ENCODE data around the gene TRIOBP. TPM values are rescaled to one million over a fixed set of nuclear protein-coding genes. Genes with fewer than 3 reads are reported as not detected.

Gene TRIOBP
- total RNA-seq, 1 experiment from 2014 or later: 38.4 TPM

DNA sequence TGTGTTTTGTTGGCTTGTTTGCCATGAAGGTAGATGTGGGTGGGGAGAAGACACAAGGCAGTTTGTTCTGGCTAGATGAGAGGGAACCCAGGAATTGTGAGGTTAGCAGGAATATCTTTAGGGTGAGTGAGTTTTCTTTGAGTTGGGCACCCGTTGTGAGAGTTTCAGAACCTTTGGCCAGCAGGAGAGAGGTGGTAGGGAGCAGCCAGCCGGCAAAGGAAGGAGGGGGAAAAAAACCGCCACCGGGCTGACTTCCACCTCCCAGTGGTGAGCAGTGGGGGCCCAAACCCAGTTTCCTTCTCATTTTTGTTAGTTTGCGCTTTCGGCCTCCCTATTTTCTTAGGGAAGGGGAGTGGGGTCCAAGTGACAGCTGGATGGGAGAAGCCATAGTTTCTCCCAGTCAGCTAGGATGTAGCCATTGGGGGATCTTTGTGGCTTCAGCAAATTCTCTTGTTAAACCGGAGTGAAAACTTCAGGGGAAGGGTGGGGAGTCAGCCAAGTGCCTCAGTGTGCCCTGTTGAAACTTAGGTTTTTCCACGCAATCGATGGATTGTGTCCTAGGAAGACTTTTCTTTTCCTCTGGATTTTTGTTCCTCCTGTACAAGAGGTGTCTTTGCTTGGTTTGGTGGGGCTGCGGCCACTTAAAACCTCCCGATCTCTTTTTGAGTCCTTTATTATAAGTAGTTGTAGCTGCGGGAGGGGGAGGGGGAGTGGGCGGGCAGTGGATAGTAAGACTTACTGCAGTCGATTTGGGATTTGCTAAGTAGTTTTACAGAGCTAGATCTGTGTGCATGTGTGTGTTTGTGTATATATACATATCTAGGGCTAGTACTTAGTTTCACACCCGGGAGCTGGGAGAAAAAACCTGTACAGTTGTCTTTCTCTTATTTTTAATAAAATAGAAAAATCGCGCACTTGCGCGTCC, 109.8 kb downstream of the TRIOBP start:
- Histone ChIP-seq H3K9me3 (no peaks in the 10 kb centered on the region), H3K4me3 (ENCODE audit: low read depth, low read length) (peak overlapping the region; percentile 46), H3K36me3 (ENCODE audit: control insufficient read depth, insufficient read depth, low read length) (no peaks in the 10 kb centered on the region; the same call in 1 of the 2 replicates), H3K27me3 (replicated peaks; ENCODE audit: control insufficient read depth, insufficient read depth, low read length) (no peaks in the 10 kb centered on the region), H3K4me1 (peaks cover 13% of the 10 kb centered on the region)
- Mint-ChIP-seq H3K4me1 (ENCODE audit: low read depth, unreplicated experiment) (peaks cover 25% of the 10 kb centered on the region), H3K9me3 (ENCODE audit: unreplicated experiment) (no peaks in the 10 kb centered on the region), H3K4me3 (ENCODE audit: unreplicated experiment) (peak overlapping the region; percentile 90), H3K27me3 (ENCODE audit: insufficient read depth, unreplicated experiment) (no peaks in the 10 kb centered on the region), H3K27ac (ENCODE audit: unreplicated experiment) (peak overlapping the region; percentile 92), H3K36me3 (ENCODE audit: insufficient read depth, unreplicated experiment) (peaks cover 75% of the 10 kb centered on the region)
- TF ChIP-seq, protein P1, sequence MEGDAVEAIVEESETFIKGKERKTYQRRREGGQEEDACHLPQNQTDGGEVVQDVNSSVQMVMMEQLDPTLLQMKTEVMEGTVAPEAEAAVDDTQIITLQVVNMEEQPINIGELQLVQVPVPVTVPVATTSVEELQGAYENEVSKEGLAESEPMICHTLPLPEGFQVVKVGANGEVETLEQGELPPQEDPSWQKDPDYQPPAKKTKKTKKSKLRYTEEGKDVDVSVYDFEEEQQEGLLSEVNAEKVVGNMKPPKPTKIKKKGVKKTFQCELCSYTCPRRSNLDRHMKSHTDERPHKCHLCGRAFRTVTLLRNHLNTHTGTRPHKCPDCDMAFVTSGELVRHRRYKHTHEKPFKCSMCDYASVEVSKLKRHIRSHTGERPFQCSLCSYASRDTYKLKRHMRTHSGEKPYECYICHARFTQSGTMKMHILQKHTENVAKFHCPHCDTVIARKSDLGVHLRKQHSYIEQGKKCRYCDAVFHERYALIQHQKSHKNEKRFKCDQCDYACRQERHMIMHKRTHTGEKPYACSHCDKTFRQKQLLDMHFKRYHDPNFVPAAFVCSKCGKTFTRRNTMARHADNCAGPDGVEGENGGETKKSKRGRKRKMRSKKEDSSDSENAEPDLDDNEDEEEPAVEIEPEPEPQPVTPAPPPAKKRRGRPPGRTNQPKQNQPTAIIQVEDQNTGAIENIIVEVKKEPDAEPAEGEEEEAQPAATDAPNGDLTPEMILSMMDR (IDR thresholded peaks at IDR 0.05; ENCODE audit: insufficient read depth in 1 of 2, low read depth in 1 of 2, low read length in 1 of 2, severe bottlenecking in 1 of 2, unreplicated experiment in 1 of 2): no peak
- ChIA-PET POLR2A (interaction anchor here (0.6 to 2.0 kb wide), 7 partner anchors 11 to 198 kb away, joined by 4 to 19 read pairs (median 7); partner anchors contain the start of genes ANKRD54, C22orf23, GGA1 and POLR2F), CTCF (interaction anchor here (0.6 to 1.1 kb wide), 4 partner anchors 37 to 169 kb away, joined by 3 to 5 read pairs (median 4); partner anchors contain the start of gene ANKRD54)
- no peak for DNase-seq
- TSS peak; percentile 69 for BruUV-seq (replicated peaks)
- intact Hi-C loops (cut with micrococcal nuclease; ENCODE audit: unreplicated experiment): loop anchor here (2.0 to 10.0 kb wide), 2 partner anchors 38 to 148 kb away; partner anchors contain the start of genes ANKRD54, C22orf23 and POLR2F

DNA sequence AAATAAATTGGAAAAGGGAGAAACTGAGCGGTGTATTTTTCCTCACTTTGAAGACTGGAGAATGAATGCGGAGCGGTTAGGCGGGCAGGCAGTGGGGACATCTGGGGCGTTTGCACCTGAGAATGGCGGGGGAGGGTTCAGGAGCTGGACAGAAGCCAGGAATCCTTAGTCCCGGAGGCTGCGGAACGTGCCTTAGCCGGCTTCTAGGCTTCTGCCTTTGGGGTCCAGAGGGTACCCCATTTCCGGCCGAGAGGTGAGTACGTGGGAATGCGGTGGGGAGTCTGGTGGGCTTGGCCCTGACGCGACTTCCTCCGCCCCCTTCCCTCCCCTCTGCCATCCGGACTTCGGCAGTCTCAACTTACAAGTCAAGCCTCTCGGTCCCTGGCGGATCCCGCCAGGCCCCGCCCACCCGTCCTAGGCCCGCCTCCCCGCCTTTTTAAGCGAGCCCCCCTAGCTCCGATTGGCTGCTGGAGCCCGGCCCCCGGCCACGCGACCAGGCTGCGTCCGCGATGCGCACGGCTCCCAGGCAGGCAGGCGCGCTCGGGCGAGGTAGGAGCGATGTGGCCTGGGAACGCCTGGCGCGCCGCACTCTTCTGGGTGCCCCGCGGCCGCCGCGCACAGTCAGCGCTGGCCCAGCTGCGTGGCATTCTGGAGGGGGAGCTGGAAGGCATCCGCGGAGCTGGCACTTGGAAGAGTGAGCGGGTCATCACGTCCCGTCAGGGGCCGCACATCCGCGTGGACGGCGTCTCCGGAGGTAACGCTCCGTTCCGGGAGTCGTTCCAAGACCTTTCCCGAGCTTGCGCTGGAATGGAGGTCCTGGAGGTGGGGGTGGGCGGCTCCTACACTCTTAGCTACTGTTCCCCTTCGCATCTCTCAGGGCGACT, 110.8 kb downstream of the TRIOBP start, which contains the start of gene GCAT:
TSS of gene GCAT (plus strand) at position 525 of the 884 bp plus-strand sequence. CDS start at position 559, 34 bp downstream.
- Histone ChIP-seq H3K36me3 (ENCODE audit: control insufficient read depth, insufficient read depth, low read length) (no peaks in the 10 kb centered on the region; the same call in 1 of the 2 replicates), H3K4me3 (ENCODE audit: low read depth, low read length) (peak within 1 kb of the TSS; percentile 46), H3K9me3 (no peaks in the 10 kb centered on the region), H3K27me3 (replicated peaks; ENCODE audit: control insufficient read depth, insufficient read depth, low read length) (no peaks in the 10 kb centered on the region), H3K4me1 (peaks cover 13% of the 10 kb centered on the region)
- DNase-seq: peak; percentile 94 to 96
- H3K4me3 Mint-ChIP-seq (ENCODE audit: unreplicated experiment): peak within 1 kb of the TSS; percentile 90
- POLR2A ChIA-PET: interaction anchor here (0.5 to 2.0 kb wide), 18 partner anchors 10 to 1437 kb away, joined by 3 to 19 read pairs (median 5); partner anchors contain the start of genes ANKRD54, C22orf23, GGA1 and LGALS2
- H3K27me3 Mint-ChIP-seq (ENCODE audit: insufficient read depth, unreplicated experiment): no peaks in the 10 kb centered on the region
- peaks cover 83% of the 10 kb centered on the region for H3K36me3 Mint-ChIP-seq (ENCODE audit: insufficient read depth, unreplicated experiment)
- no peaks in the 10 kb centered on the region for H3K9me3 Mint-ChIP-seq (ENCODE audit: unreplicated experiment)
- CTCF ChIA-PET: interaction anchor here (0.5 to 1.3 kb wide), 9 partner anchors 10 to 547 kb away, joined by 3 to 12 read pairs (median 4); partner anchors contain the start of gene ANKRD54
- H3K4me1 Mint-ChIP-seq (ENCODE audit: low read depth, unreplicated experiment): peaks cover 25% of the 10 kb centered on the region
- TF ChIP-seq, protein P1 (IDR thresholded peaks at IDR 0.05; ENCODE audit: insufficient read depth in 1 of 2, low read depth in 1 of 2, low read length in 1 of 2, severe bottlenecking in 1 of 2, unreplicated experiment in 1 of 2): no peak
- BruUV-seq (replicated peaks): no TSS peak
- intact Hi-C loops (cut with micrococcal nuclease; ENCODE audit: unreplicated experiment): loop anchor here (2.0 to 10.0 kb wide), 2 partner anchors 37 to 147 kb away; partner anchors contain the start of genes ANKRD54, C22orf23 and POLR2F
- H3K27ac Mint-ChIP-seq (ENCODE audit: unreplicated experiment): peak within 1 kb of the TSS; percentile 92

Data from Caco-2 (cell line).